Stomach (tissue), 9 donors: Measurements from ENCODE around the gene KCNIP2. TPM values are rescaled to one million over a fixed set of nuclear protein-coding genes. Genes with fewer than 3 reads are reported as not detected.

Experiments
- DNase-seq, 2 donors: peaks; one replicate each; pipeline versions ENCODE4 v3.0.0 to v3.0.0-alpha.2; 2013 to 2019
- H3K27ac ChIP-seq, 5 donors: fragments of 200-600 bp in 4 of 5; sonication (generic) in 4 of 5; one replicate each; pipeline ENCODE4 v1.5.1; 2013 to 2019; ENCODE audit warnings: mild to moderate bottlenecking in 1 of 5, moderate library complexity in 1 of 5
- H3K27me3 ChIP-seq, 3 donors: fragments of 200-600 bp; sonication (generic); one replicate each; pipeline ENCODE4 v1.5.1; 2017 to 2019; ENCODE audit warnings: mixed run types in 1 of 3
- H3K36me3 ChIP-seq, 4 donors: fragments of 200-600 bp; sonication (generic); 1 replicate in 3 of 4; 2 replicates in 1 of 4; pipeline ENCODE4 v1.5.1; 2016 to 2019
- H3K4me1 ChIP-seq, 4 donors: fragments of 200-600 bp; sonication (generic); one replicate each; pipeline ENCODE4 v1.5.1; 2016 to 2019
- H3K4me3 ChIP-seq, 4 donors: fragments of 200-600 bp; sonication (generic) in 3 of 4; one replicate each; pipeline ENCODE4 v1.5.1; 2016 to 2019; ENCODE audit warnings: mild to moderate bottlenecking in 1 of 4
- H3K9me3 ChIP-seq, 4 donors: fragments of 200-600 bp; sonication (generic); one replicate each; pipeline ENCODE4 v1.5.1; 2016 to 2019
- CTCF ChIP-seq, 7 experiments: fragments of 450-650 bp in 4 of 7; fragments of 200-600 bp in 3 of 7; sonication (generic) in 3 of 7; IDR thresholded peaks; one replicate each; pipeline ENCODE4 v1.5.1; 2016 to 2019; ENCODE audit warnings: antibody characterized with exemption in 7 of 7, control low read depth in 2 of 7, mild to moderate bottlenecking in 1 of 7
- EP300 ChIP-seq: sonication (generic); formaldehyde crosslinking; IDR thresholded peaks from one replicate; pipeline ENCODE4 v1.6.1; 2017; ENCODE audit warnings: antibody characterized with exemption
- POLR2A ChIP-seq, 4 donors: fragments of 450-650 bp; IDR thresholded peaks; one replicate each; pipeline ENCODE4 v1.6.1; 2016; ENCODE audit warnings: antibody characterized with exemption in 4 of 4, control low read depth in 2 of 4, mild to moderate bottlenecking in 1 of 4, moderate library complexity in 1 of 4
- POLR2AphosphoS5 ChIP-seq, 3 donors: sonication (generic); formaldehyde crosslinking; IDR thresholded peaks; one replicate each; pipeline ENCODE4 v1.6.1; 2016; ENCODE audit warnings: antibody characterized with exemption in 3 of 3
- WGBS, 5 donors: extraction: QIAGEN DNeasy Blood & Tissue Kit in 3 of 5; methylation state at CpG; one replicate each; pipeline versions ENCODE4 v1.1.5 to v1.1.7; 2013 to 2018; 5-methylcytosine and 5-hydroxymethylcytosine counted together
- intact Hi-C: fragments of 100-400 bp; cut with DNase I; formaldehyde crosslinking; loops from one replicate; pipeline ENCODE4 v1.15.1; 2023; ENCODE audit warnings: low total_unique reads
- polyA plus RNA-seq, 3 donors: library from polyadenylated mRNA; stranded (reverse); fragments of 200-250 nt; gene quantifications; one replicate each; pipeline ENCODE4 v1.2.3, GENCODE V29; 2013
- total RNA-seq, 5 donors: library from RNA; depleted of rRNA; stranded (reverse); fragments of >200 nt; gene quantifications; one replicate each; pipeline versions ENCODE4 v1.1.0 to v1.2.3, GENCODE V29; 2014 to 2016
- donor health status: healthy with polysubstance abuse.
- donor health status: Bipolar disorder and iron deficiency.
- donor health status: healthy.

Gene KCNIP2
- total and polyA plus RNA-seq, 8 donors = 0.62 to 5.7 (median 1.3) TPM; not detected in 3

GRCh38 chr10:101781655-101781983 is 62.0 kb downstream of the KCNIP2 start:
- 84 to 93% (median 86%) methylated on average over 7 of the region's 7 CpGs for WGBS, 5 donors
- peaks cover 11 to 27% (median 25%) of the 10 kb centered on the region in 4 donors for H3K36me3 ChIP-seq
- TF ChIP-seq POLR2AphosphoS5 (IDR thresholded peaks at IDR 0.05) = no peak
- TF ChIP-seq CTCF (IDR thresholded peaks at IDR 0.05) = no peak
- no peak for TF ChIP-seq POLR2A (IDR thresholded peaks at IDR 0.05)
- no peak for TF ChIP-seq EP300
- H3K4me1 ChIP-seq = peaks cover 40 to 74% (median 63%) of the 10 kb centered on the region in 4 donors
- peak in 1 of 2 donors; percentile 3 for DNase-seq
- H3K27me3 ChIP-seq = peaks cover 8 to 32% (median 25%) of the 10 kb centered on the region in 3 donors
- no peak overlapping the region for H3K4me3 ChIP-seq
- no peak overlapping the region for H3K27ac ChIP-seq
- H3K9me3 ChIP-seq = no peaks in the 10 kb centered on the region
- intact Hi-C loops = loop anchor here (5.0 kb wide), 1 partner anchor 179 kb away; no protein-coding TSS in a partner anchor

- no peaks in the 10 kb centered on the region for H3K9me3 ChIP-seq
- peaks cover 8 to 38% (median 31%) of the 10 kb centered on the region in 3 donors for H3K27me3 ChIP-seq
- peaks cover 5 to 21% (median 19%) of the 10 kb centered on the region in 4 donors for H3K36me3 ChIP-seq
- H3K27ac ChIP-seq = no peak overlapping the region
- peak; percentile 70 to 86 for DNase-seq
- no peak overlapping the region for H3K4me3 ChIP-seq
- peaks cover 45 to 80% (median 69%) of the 10 kb centered on the region in 4 donors for H3K4me1 ChIP-seq
- WGBS, 5 donors = 43 to 56% (median 45%) methylated on average over 14 of the region's 14 CpGs
- TF ChIP-seq EP300 = no peak
- TF ChIP-seq POLR2AphosphoS5 (IDR thresholded peaks at IDR 0.05) = peak in 1 of 3 donors; percentile 22
- peak in 5 of 7 experiments; percentile 58 to 89 (median 85) for TF ChIP-seq CTCF (IDR thresholded peaks at IDR 0.05)
- no peak for TF ChIP-seq POLR2A (IDR thresholded peaks at IDR 0.05)
- intact Hi-C loops = loop anchor here (5.0 kb wide), 1 partner anchor 179 kb away; no protein-coding TSS in a partner anchor
These were observed 62.6 kb downstream of the KCNIP2 start for GRCh38 chr10:101780818-101781654.

- Histone ChIP-seq H3K36me3 (peaks cover 0 to 14% (median 12%) of the 10 kb centered on the region in 4 donors), H3K4me1 (peaks cover 52 to 87% (median 74%) of the 10 kb centered on the region in 4 donors), H3K27ac (no peak overlapping the region), H3K27me3 (peaks cover 13 to 45% (median 38%) of the 10 kb centered on the region in 3 donors), H3K9me3 (no peaks in the 10 kb centered on the region), H3K4me3 (peak overlapping the region; percentile 43 to 57 (median 46))
- WGBS, 5 donors = 11 to 31% (median 15%) methylated on average over 6 to 17 of the region's 17 CpGs
- intact Hi-C loops = loop anchor here (5.0 kb wide), 1 partner anchor 178 kb away; no protein-coding TSS in a partner anchor
- TF ChIP-seq EP300 = no peak
- TF ChIP-seq CTCF (IDR thresholded peaks at IDR 0.05) = no peak
- TF ChIP-seq POLR2A (IDR thresholded peaks at IDR 0.05) = no peak
- TF ChIP-seq POLR2AphosphoS5 (IDR thresholded peaks at IDR 0.05) = no peak
- DNase-seq = peak in 1 of 2 donors; percentile 13
These were observed 63.3 kb downstream of the KCNIP2 start for GRCh38 chr10:101780187-101780817.

GRCh38 chr10:101779544-101780186 is 63.9 kb downstream of the KCNIP2 start:
- no peaks in the 10 kb centered on the region for H3K9me3 ChIP-seq
- peaks cover 0 to 7% (median 5%) of the 10 kb centered on the region in 4 donors for H3K36me3 ChIP-seq
- H3K4me3 ChIP-seq = peak overlapping the region; percentile 43 to 57 (median 46)
- peaks cover 58 to 87% (median 78%) of the 10 kb centered on the region in 4 donors for H3K4me1 ChIP-seq
- intact Hi-C loops = loop anchor here (5.0 kb wide), 1 partner anchor 177 kb away; no protein-coding TSS in a partner anchor
- no peak overlapping the region for H3K27ac ChIP-seq
- TF ChIP-seq EP300 (no peak), CTCF (IDR thresholded peaks at IDR 0.05) (peak in 5 of 7 experiments; percentile 41 to 89 (median 80))
- WGBS, 5 donors = 0 to 4% (median 1%) methylated on average over 40 to 51 of the region's 51 CpGs
- H3K27me3 ChIP-seq = peaks cover 20 to 52% (median 44%) of the 10 kb centered on the region in 3 donors
- DNase-seq = peak; percentile 87 to 91
